ENCODE results near the gene SMYD5.
"Not testable (repeated sequence)": the region's sequence is repeated elsewhere in the genome, so short reads cannot be mapped to it uniquely, and the experiment has no call there.

SMYD5 gene

GRCh38 chr2:73214120-73215035 is at the start of gene SMYD5:
Gene SMYD5, plus strand, starts transcription at chr2:73214245. Its CDS starts 22 bp downstream, at chr2:73214267.
- peak; percentile 70 to 84 for DNase-seq

GRCh38 chr2:73165978-73166377 is 48.1 kb upstream of the SMYD5 start:
- DNase-seq, result not testable (repeated sequence)

DNA sequence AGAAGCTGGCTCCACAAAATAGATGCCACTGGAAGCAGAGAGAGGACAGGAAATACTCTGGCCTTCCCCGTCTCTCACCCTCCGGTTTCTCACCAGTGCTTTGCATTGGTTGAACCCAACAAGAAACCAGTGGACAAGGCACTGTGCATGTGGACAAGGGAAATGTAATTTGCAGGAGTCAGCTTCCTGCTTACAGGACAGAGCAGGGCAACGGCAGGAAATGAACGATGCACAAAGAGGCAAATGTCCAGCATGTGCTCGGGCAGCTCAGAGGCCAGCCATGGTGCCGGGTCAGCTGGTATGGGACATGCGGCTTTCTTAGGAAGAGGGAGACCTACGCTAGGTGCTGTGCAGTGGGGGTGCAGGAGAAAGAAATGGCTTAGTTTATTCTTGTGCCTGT is 47.2 kb upstream of the SMYD5 start:
- not testable (repeated sequence) for DNase-seq

GRCh38 chr2:73168348-73168747 is 45.7 kb upstream of the SMYD5 start:
- DNase-seq, result not testable (repeated sequence)

DNA sequence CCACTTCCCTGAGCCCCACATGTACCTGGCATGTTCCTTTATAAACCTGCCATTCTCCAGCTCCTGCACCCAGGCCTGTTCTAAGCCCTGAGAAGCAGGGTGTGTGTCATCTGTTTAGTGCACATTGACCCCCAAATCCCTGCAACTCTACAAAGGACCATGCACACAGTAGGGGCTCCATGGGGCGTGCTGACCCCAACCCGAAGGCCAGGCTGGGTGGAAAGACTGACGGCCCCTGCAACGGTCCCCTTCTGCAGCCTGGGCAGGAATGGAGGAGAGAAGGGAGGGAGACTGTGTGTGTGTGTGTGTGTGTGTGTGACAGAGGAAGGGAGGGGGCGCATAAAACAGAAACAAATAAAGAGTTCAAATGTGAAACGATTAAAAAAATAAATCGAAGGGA is 43.7 kb upstream of the SMYD5 start:
- DNase-seq, result not testable (repeated sequence)

- DNase-seq, result no peak
These were observed 41.1 kb upstream of the SMYD5 start for GRCh38 chr2:73172963-73173362.

DNA sequence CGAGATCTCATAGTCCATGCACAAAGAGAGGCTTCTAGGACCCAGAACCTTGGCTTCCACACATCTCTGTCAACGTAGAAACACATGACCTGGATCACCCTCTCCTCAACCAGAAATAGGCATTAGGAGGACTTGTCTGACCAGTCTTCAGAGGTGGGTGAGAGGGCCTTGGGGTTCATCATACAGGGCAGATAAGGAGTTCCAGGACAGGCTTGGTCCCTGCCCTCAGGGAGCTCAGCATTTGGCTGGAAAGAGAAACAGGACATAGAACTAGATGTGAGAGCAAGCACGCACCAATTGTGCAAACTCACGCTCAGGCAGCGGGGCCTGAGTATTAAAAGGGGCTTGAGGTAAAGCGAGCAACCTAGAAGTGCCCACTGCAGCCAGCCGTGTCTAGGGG is 40.3 kb upstream of the SMYD5 start:
- no peak for DNase-seq

DNA sequence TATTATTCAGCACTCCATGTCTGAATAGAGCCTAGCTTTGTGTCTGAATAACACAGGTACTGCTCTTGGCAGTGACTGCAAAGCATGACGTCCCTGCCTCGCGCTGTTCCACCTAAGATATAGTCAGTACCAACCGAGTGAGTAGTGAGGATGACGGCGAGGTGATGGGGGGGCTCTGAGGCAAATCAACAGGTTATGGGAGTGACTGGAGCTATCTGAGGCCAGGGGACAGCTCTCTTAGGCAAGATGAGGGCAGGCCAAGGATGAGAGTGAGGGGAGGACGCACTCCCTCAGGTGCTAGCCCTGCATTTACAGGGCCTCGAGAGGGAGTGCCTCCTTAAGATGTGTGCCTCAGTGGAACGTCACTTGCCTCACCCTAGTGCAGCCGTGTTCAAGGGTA is 39.8 kb upstream of the SMYD5 start:
- no peak for DNase-seq

- no peak for DNase-seq
These were observed 38.9 kb upstream of the SMYD5 start for GRCh38 chr2:73174941-73175662.

- peak; percentile 67 to 81 for DNase-seq
These were observed 38.3 kb upstream of the SMYD5 start for GRCh38 chr2:73175663-73176204.

- DNase-seq, result no peak
These were observed 37.7 kb upstream of the SMYD5 start for GRCh38 chr2:73176205-73176880.

DNA sequence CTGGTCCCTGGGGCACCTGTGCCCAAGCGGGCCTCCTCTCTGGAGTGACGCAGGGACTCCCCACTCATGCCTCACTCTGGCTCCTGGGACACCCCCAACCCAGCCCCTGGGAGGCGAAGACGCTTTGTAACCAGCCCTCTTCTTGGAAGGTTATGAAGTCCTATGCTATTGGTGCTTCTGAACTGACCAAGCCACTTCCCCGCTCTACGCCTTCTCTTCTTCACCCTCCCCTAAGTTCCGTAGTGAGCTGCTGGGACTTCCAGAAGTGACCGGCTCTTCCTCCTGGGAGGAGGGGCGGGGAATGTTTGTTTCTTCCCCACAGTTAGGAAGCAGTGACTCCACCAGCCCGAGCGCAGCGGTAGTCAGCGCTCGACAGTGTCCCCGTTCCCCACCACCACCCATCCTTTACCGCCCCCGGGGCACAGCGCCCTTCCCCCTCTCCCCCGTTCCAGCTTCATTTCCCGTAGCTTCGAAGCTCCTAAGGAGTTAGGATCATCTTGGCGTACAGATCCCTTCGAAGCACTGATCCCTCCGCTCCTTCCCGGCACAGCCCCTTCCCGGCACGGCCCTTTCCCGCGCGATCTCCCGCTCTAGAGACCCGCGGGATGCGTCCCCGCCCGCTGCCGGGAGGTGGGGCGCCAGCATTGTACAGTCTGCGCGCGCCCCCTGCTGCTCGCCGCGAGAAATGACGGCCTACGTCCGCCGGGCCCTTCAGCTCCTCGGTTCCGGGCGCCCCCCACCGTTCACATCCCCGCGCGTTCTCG is 37.0 kb upstream of the SMYD5 start:
- peak; percentile 89 to 93 for DNase-seq

- no peak for DNase-seq
These were observed 36.3 kb upstream of the SMYD5 start for GRCh38 chr2:73177645-73178255.

GRCh38 chr2:73185965-73186364 is 28.1 kb upstream of the SMYD5 start:
- no peak for DNase-seq

GRCh38 chr2:73187549-73187948 is 26.5 kb upstream of the SMYD5 start:
- no peak for DNase-seq

GRCh38 chr2:73197579-73197978 is 16.5 kb upstream of the SMYD5 start:
- no peak for DNase-seq

- DNase-seq, result not testable (repeated sequence)
These were observed 13.8 kb upstream of the SMYD5 start for GRCh38 chr2:73200281-73200680.

DNA sequence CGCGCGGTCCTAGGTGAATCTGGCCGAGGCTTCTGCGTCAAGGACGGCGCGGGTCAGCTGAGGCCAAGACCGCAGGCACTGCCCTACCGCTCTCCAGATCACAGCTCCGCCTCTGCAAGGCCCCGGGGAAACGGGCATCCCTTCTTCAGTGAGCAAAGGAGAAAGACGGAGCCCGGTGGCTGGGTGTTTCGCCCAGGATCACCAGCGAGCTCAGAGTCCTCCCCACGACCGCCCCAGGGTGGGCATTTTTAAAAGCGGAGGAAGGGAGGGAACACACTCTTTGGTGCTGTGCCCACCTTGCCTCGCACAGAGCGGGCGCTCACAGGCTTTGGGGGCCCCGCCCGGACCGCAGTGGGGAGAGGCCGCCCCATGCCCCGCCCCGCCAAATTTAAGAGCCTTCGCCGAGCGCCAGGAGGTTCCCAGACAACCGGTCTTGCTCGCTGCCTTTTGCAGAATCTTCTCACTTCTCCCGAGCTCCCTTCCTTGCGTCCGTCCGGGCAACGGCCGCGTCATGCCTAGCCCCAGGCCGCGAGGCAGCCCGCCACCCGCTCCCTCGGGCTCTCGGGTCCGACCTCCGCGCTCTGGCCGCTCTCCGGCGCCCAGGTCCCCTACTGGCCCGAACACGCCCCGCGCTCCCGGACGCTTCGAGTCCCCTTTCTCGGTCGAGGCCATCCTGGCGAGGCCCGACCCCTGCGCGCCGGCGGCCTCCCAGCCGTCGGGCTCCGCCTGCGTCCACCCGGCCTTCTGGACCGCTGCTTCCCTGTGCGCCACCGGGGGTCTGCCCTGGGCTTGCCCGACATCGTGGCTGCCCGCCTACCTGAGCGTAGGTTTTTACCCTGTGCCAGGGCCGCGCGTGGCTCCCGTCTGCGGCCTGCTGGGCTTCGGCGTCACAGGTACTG is 11.6 kb upstream of the SMYD5 start, which contains the start of gene NOTO:
Gene NOTO, plus strand, starts transcription at position 419 of the 899 bp plus-strand sequence. Its CDS starts 93 bp downstream, at position 512.
- no peak for DNase-seq

GRCh38 chr2:73203055-73203681 is 10.9 kb upstream of the SMYD5 start:
- no peak for DNase-seq

- DNase-seq, result no peak
These were observed 8.4 kb upstream of the SMYD5 start for GRCh38 chr2:73205611-73206010.
